NCI-H1694 (cell line): Measurements from ENCODE around the gene TMEM245.
"Not testable (repeated sequence)": the region's sequence is repeated elsewhere in the genome, so short reads cannot be mapped to it uniquely, and the experiment has no call there.

Experiments used
- DNase-seq: peaks from one replicate; lab custom pipeline; 2025; lab: John Stamatoyannopoulos, UW

The TMEM245 gene

GRCh38 chr9:109132567-109133021, 12.8 kb upstream of the TMEM245 start:
- no peak for DNase-seq

- no peak for DNase-seq
Observed at GRCh38 chr9:109129470-109130197, 9.9 kb upstream of the TMEM245 start.

GRCh38 chr9:109126671-109127070, 6.9 kb upstream of the TMEM245 start:
- DNase-seq = not testable (repeated sequence)

GRCh38 chr9:109124121-109124520, 4.4 kb upstream of the TMEM245 start:
- no peak for DNase-seq

- DNase-seq = no peak
Observed at GRCh38 chr9:109122726-109123621, 3.2 kb upstream of the TMEM245 start.

- DNase-seq = no peak
Observed at GRCh38 chr9:109121232-109121796, 1.6 kb upstream of the TMEM245 start.

- no peak for DNase-seq
Observed at GRCh38 chr9:109120204-109120789, 550 bp upstream of the TMEM245 start.

- no peak for DNase-seq
Observed at GRCh38 chr9:109118808-109119438, 824 bp downstream of the TMEM245 start.

GRCh38 chr9:109117856-109118807, 1.6 kb downstream of the TMEM245 start:
- no peak for DNase-seq

- no peak for DNase-seq
Observed at GRCh38 chr9:109115931-109116526, 3.7 kb downstream of the TMEM245 start.

GRCh38 chr9:109114670-109115069, 5.1 kb downstream of the TMEM245 start:
- no peak for DNase-seq

- DNase-seq = no peak
Observed at GRCh38 chr9:109113892-109114609, 5.7 kb downstream of the TMEM245 start.

GRCh38 chr9:109113254-109113653, 6.5 kb downstream of the TMEM245 start:
- no peak for DNase-seq

- DNase-seq = no peak
Observed at GRCh38 chr9:109110329-109111021, 9.3 kb downstream of the TMEM245 start.

GRCh38 chr9:109109967-109110328, 9.8 kb downstream of the TMEM245 start:
- no peak for DNase-seq

GRCh38 chr9:109108318-109108717, 11.4 kb downstream of the TMEM245 start:
- DNase-seq = no peak

GRCh38 chr9:109107402-109108240, 12.1 kb downstream of the TMEM245 start:
- DNase-seq = no peak

GRCh38 chr9:109101810-109102209, 17.9 kb downstream of the TMEM245 start:
- DNase-seq = no peak
